GM19328 (cell line): Measurements from ENCODE around the gene TMPRSS13.
"Not testable (repeated sequence)": the region's sequence is repeated elsewhere in the genome, so short reads cannot be mapped to it uniquely, and the experiment has no call there.

Experiments used
- ATAC-seq: cut with Tn5 transposase; IDR thresholded peaks from one replicate; pipeline ENCODE4 v1.9.1; 2021; ENCODE audit warnings: mild to moderate bottlenecking, moderate library complexity; ENCODE audit not compliant: unreplicated experiment

TMPRSS13 gene

DNA sequence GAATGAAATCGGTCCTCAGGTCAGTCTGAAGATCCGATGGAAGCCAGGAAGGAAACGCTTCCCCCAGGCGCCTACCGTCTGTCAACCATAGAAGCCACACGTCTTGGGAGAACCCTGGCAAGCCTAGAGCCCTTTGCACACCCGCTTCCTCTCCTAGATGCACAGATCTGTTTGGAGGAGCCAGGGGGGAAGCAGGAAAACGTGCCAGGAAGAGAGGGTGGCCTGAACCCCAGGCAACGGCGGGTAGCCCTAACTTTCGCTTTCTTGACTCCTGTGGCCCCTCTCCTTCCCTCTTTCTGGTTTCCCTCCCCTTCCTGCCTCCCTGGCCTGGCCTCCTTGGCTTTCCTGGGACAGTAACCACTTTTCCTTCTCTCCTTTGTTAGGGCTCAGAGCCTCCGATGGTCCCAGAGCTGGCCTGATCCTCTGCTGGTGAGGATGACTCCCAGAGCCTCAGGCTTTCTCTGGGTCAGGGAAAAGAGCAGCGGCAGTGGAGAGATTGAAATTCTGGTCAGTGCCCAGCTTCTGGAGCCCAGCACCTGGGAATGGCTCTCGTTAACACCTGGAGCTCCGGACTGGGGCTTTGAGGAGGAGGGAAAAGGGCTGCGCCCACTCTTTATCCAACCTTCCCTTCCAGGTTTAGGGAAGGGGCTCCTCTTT lies 54.8 kb downstream of the TMPRSS13 start:
- no peak for ATAC-seq

- ATAC-seq, result no peak
These were observed 55.4 kb downstream of the TMPRSS13 start for GRCh38 chr11:117873828-117874125.

- ATAC-seq, result no peak
These were observed 56.0 kb downstream of the TMPRSS13 start for GRCh38 chr11:117872975-117873827.

- no peak for ATAC-seq
These were observed 56.7 kb downstream of the TMPRSS13 start for GRCh38 chr11:117872420-117872961.

- ATAC-seq, result no peak
These were observed 57.4 kb downstream of the TMPRSS13 start for GRCh38 chr11:117871784-117872183.

DNA sequence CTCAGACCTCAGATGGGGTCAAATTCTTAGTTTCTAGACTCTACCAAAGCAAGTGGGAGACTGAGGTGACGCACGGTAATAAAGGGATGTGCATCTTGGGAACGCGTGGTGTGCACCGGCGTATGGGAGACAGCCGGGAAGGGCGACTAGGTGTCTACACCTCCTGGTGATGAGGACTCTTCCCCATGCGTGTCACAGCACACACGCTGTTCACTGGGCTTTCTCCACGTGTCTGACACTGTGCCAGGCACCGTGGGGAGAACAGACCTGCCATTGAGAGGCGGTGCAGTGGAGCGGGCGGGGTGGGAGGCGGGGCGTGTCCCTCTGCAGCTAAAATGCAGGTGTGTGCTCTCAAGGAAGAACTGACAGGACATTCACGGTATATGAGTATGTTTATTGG lies 58.0 kb downstream of the TMPRSS13 start:
- ATAC-seq, result no peak

- ATAC-seq, result no peak
These were observed 58.9 kb downstream of the TMPRSS13 start for GRCh38 chr11:117870103-117870952.

DNA sequence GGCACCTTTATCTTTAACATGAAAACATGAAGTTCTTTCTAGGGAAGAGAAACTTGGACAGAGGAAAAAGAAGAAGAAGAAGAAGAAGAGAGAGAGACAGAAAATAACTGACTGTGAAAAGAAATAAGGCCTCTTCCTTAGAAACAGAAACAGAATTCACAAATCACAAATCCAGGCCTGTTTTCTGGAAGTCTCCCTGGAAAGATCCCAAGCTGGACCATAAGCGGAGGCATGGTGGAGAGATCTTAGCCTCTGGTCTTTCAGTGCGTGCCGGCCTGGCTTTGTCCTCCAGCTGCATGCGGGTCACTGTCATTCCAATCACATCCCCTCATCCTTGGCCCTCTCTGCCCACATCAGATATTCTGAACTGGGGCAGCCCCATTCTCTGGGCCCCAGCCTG lies 59.6 kb downstream of the TMPRSS13 start:
- no peak for ATAC-seq

- no peak for ATAC-seq
These were observed 60.2 kb downstream of the TMPRSS13 start for GRCh38 chr11:117868815-117869561.

GRCh38 chr11:117868088-117868487 lies 61.1 kb downstream of the TMPRSS13 start:
- ATAC-seq, result no peak

DNA sequence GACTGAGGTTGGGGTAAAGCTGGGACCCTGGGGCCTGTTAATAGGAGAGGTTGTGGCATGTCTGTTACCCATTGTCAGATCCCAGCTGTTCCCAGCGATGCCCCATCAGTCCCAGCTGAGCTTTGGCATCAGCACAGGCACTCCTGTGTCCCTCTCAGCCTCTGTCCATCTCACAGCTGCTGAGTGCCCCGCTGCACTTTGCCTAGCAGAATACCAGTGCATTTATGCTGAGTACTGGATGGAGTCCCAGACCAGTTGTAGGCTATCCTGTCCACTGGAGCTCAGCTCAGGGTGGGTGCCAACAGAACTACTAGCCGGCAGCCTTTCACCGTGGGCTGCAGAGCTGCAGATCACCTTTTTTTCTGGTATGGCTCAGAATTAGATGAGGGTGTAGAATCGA lies 62.7 kb downstream of the TMPRSS13 start:
- ATAC-seq, result no peak

- not testable (repeated sequence) for ATAC-seq
These were observed 63.7 kb downstream of the TMPRSS13 start for GRCh38 chr11:117865546-117865945.

GRCh38 chr11:117863383-117863782 lies 65.8 kb downstream of the TMPRSS13 start:
- no peak for ATAC-seq

- ATAC-seq, result no peak
These were observed 66.4 kb downstream of the TMPRSS13 start for GRCh38 chr11:117862753-117863152.

GRCh38 chr11:117862019-117862725 lies 67.0 kb downstream of the TMPRSS13 start:
- ATAC-seq, result no peak

GRCh38 chr11:117861151-117862018 lies 67.8 kb downstream of the TMPRSS13 start:
- no peak for ATAC-seq

DNA sequence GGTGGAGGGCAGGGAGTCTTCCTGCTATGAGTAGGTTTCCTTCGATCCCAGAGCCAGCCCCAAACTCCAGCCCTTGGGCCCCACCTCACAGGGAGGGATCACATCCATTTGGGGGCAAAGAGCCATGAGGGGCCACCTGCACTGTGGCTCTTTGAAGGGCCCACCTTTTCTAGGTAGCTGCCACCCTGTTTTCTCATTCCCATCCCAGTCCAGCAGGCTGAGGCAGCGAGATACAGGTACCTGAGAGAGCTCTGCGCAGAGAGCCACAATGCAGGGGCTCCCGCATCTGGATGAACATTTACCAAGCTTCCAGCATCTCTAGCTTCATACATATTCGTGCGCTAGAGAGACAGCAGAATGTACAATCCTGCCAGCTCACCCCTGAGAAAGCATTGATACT lies 69.1 kb downstream of the TMPRSS13 start:
- ATAC-seq, result no peak

DNA sequence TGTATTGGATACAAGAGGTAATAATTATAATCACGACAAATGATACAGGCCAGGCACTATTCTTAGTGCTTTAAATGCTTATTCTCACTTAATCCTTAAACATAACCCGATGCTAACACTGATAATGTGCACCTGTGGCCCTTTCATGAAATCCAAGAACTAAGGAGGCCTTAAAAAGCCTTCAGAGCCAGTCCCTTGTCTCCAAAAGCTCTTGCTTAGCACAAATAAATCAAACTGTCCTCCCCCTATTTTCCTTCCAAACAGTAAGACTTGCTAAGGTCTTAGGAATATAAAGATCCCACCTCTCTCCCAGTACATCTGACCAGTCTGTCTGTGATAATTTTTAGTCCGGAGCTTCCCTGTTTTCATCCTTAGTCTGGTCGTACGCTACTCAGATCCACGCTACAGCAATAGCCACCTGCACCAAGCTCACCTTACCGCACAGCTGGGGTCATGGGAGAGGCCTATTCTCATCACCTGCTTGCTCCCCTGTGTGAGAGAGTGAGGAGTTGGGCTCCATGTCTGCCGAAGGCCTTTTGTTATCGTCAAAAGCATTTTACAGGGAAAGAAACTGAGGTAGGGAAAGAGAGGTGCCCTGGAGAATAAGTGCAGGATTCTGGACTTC lies 69.6 kb downstream of the TMPRSS13 start:
- ATAC-seq, result no peak

DNA sequence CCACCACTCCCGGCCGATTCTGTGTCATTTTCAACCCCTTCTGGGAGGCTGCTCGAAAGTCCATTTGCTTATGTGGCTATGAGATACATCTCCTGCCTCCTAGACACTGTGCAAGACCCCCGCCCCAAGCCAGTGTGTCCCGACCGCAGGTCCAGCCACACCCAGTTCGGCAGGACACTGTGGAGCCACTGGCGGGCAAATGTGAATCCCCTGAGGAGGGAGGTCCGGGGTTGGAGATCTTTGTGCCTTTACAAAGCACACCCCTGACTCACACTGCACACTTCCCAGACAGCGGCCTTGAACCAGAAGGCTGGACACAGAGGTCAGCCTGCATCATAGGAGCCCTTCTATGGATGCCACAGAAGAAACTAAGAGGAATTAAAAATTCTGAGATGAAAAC lies 70.1 kb downstream of the TMPRSS13 start:
- no peak for ATAC-seq
